ENCODE measurements around the gene POGLUT3. TPM values are rescaled to one million over a fixed set of nuclear protein-coding genes. Genes with fewer than 3 reads are reported as not detected.

Gene POGLUT3
- total and polyA plus RNA-seq, 9 of the 15 experiments (the other 6 are each of a cell fraction or from before 2014, with no cell fraction given), result 4.6 to 29.7 (median 17.8) TPM

GRCh38 chr11:108467091-108467823 lies 30.9 kb downstream of the POGLUT3 start, which contains the start of gene C11orf65 (continued):
- TF ChIP-seq HMG20B (CRISPR knock-in tag; IDR thresholded peaks at IDR 0.05) (no peak), ATF1 (CRISPR knock-in tag; IDR thresholded peaks at IDR 0.05) (peak; percentile 76), ATF1 (tag; IDR thresholded peaks at IDR 0.05) (peak; percentile 96), GABPB1 (CRISPR knock-in tag; IDR thresholded peaks at IDR 0.05) (peak; percentile 95), NBN (IDR thresholded peaks at IDR 0.05; ENCODE audit: low read depth) (peak; percentile 48), ARID3A (IDR thresholded peaks at IDR 0.05; ENCODE audit: borderline replicate concordance, low read depth, low read length) (no peak), BACH1 (tag; IDR thresholded peaks at IDR 0.05) (no peak), TAF7 (tag; IDR thresholded peaks at IDR 0.05) (peak; percentile 89), ATF3 (IDR thresholded peaks at IDR 0.05) (peak; percentile 97), ATF3 (CRISPR knock-in tag; conservative IDR thresholded peaks at IDR 0.05) (no peak; the same call in 1 of the 2 replicates), U2AF1 (optimal IDR thresholded peaks at IDR 0.05; ENCODE audit: low read depth, low read length) (no peak), ZNF586 (CRISPR knock-in tag; conservative IDR thresholded peaks at IDR 0.05) (no peak), FOXJ2 (tag; IDR thresholded peaks at IDR 0.05) (no peak), POLR3A (IDR thresholded peaks at IDR 0.05; ENCODE audit: borderline replicate concordance, extremely low read depth, insufficient read depth, insufficient read length) (no peak), E2F1 (CRISPR knock-in tag; IDR thresholded peaks at IDR 0.05) (peak; percentile 54; the same call in 1 of the 2 replicates), ATF6 (CRISPR knock-in tag; IDR thresholded peaks at IDR 0.05) (no peak), ZNF354B (CRISPR knock-in tag; IDR thresholded peaks at IDR 0.05) (no peak), RFX1 (IDR thresholded peaks at IDR 0.05) (peak; percentile 85), ZNF436 (CRISPR knock-in tag; IDR thresholded peaks at IDR 0.05) (no peak), MTA1 (IDR thresholded peaks at IDR 0.05; ENCODE audit: borderline replicate concordance) (peak; percentile 97), ZNF57 (CRISPR knock-in tag; IDR thresholded peaks at IDR 0.05) (no peak), STAT5B (CRISPR knock-in tag; IDR thresholded peaks at IDR 0.05) (no peak), ZNF41 (CRISPR knock-in tag; conservative IDR thresholded peaks at IDR 0.05) (no peak), ZKSCAN1 (IDR thresholded peaks at IDR 0.05; ENCODE audit: low read depth, low read length) (no peak)

All from K562 (cell line).